GM18520 (cell line): ENCODE measurements around the gene CASK.
"Not testable (repeated sequence)": the region's sequence is repeated elsewhere in the genome, so short reads cannot be mapped to it uniquely, and the experiment has no call there.

ENCODE experiments used
- ATAC-seq: cut with Tn5 transposase; IDR thresholded peaks from one replicate; pipeline ENCODE4 v1.9.1; 2021; ENCODE audit not compliant: unreplicated experiment

CASK gene

DNA sequence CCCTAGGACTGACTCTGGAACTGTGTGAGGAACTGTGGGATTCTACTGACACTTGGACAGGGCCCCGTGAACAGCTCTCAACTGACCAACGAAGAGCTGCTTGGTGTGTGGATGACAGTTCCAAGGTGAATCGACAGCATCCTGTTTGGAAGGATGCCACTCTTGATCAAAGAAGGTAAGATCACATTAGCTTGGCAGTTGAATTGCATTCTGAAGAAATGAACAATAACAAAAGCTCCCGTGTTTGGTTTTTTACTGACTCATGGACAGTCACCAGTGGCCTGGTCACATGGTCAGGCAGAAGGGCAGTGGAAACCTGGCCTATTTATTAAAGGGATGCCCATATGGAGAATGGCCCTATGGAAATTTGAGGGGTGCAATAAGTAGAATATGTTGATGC is 267.7 kb downstream of the CASK start:
- ATAC-seq, result no peak

- ATAC-seq, result no peak
These were observed 268.3 kb downstream of the CASK start for GRCh38 chrX:41655101-41655500.

- ATAC-seq, result no peak
These were observed 270.2 kb downstream of the CASK start for GRCh38 chrX:41653125-41653524.

- ATAC-seq, result not testable (repeated sequence)
These were observed 277.2 kb downstream of the CASK start for GRCh38 chrX:41646201-41646600.

- no peak for ATAC-seq
These were observed 289.1 kb downstream of the CASK start for GRCh38 chrX:41634284-41634683.

DNA sequence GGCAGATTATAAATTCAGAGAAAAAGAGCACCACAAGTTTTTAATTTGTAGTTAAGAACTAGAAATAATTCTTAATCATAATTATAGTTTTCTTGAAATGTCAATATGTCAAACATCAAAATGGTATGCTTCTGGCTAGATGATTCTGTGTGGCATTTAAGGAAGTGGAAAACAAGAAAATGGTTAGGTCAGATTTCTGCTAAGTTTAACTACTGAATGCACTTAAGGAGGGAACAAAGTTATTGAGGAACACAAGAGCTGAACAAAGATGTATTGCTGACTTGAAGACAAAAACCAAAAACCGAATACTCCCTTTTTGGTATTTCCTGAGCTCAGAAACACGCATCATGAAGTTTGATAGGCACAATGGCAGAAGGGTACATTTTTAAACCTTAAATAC is 293.3 kb downstream of the CASK start:
- no peak for ATAC-seq

- ATAC-seq, result no peak
These were observed 293.8 kb downstream of the CASK start for GRCh38 chrX:41629539-41629938.

DNA sequence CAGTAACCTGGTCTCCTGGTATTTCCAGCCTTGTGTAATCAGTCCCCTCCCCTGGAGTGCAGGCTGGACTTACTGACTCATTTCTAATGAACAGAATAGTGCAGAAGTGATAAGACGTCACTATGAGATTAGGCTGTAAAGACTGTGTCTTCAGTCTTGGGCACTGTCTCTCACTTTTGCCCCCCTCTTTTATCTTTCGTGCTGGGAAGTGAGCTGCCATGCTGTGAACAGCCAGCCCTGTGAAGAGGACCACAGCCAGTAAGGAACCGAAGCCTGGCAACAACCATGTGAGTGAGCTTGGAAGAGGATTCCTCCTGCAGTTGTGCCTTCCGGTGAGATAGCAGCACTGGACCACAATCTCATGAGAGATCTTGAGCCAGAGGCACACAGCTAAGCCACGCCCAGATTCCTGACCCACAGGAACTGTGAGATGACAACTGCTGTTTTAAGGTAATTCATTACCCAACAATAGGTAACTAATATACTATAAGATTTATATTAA is 302.1 kb downstream of the CASK start:
- no peak for ATAC-seq

DNA sequence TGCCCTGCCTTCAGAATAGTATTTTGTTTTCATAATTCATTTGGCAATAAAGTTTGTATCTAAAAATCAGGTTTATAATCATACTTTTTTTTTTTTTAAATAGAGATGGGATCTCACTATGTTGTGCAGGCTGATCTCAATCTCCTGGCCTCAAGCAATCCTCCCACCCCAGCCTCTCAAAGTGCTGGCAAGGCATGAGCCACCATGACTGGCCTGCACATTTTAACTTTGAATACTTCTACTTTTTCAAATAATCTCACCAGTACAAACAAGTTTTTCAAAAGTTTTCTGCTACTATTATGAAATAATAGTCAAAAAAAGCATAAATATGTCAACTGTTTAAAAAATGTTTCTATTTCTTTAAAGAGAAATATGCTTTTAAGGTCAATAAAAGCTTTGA is 304.1 kb downstream of the CASK start:
- no peak for ATAC-seq

DNA sequence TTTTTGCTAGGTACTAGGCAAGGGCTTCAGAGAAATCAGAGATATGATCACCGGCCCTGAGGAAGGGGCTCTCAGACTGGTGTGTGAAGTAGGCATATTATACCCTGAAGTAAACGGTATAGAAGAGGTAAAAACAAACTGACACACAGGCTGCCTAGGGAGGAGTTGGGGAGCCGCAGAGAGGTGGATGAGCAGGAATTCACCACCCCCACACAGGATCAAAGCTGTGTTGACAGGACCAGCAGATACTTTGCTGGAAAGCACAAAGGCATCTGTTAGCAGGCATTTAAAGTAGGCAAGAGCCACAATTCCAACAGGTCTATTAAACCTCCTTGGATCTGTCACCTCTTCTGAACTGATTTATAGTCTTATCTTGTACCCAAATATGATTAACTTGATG is 306.4 kb downstream of the CASK start:
- no peak for ATAC-seq

DNA sequence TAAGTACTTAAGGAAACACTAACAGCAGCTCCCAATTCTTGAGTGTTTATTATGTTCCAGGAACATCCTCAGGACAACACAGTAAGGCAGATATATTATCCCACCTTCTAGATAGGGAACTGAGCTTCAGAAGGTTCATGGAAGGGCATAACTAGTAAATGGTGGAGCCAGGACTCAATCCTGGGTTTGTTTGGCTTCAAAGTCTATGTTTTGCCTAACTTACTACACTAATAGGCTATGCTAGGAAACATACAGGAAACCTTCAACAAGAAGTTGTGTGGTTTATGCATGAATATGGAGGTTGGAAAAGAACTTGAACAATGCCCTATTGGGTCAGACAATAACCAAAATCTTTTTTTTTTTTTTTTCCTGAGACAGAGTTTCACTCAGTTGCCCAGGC is 307.1 kb downstream of the CASK start:
- no peak for ATAC-seq

- no peak for ATAC-seq
These were observed 315.1 kb downstream of the CASK start for GRCh38 chrX:41608244-41608643.

DNA sequence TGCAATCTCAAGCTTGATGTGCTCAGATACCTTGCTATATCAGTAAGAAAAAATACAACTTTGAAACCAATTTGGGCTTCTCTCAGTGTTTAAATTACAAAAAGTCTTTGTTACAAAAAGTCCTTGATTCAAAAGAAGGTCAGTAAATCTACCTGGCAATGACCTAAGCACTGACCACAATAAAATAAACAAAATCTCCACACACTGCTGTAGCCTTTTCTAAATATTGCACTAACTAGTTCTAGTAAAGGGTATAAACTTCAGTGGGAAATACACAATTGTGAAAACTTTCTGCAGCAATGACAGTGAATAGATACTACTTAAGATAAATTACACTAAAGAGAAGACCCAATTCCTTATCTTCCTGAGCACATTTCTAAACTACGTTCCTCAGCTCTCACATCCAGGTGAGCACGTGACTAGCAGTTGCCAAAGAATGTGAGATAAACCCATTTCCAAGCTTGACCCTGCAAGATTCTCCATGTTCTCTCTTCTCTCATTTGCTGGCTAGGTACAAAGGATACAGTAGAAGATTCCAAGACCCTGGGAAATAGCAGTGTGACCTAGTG is 316.0 kb downstream of the CASK start:
- no peak for ATAC-seq

- ATAC-seq, result not testable (repeated sequence)
These were observed 317.3 kb downstream of the CASK start for GRCh38 chrX:41606057-41606456.

DNA sequence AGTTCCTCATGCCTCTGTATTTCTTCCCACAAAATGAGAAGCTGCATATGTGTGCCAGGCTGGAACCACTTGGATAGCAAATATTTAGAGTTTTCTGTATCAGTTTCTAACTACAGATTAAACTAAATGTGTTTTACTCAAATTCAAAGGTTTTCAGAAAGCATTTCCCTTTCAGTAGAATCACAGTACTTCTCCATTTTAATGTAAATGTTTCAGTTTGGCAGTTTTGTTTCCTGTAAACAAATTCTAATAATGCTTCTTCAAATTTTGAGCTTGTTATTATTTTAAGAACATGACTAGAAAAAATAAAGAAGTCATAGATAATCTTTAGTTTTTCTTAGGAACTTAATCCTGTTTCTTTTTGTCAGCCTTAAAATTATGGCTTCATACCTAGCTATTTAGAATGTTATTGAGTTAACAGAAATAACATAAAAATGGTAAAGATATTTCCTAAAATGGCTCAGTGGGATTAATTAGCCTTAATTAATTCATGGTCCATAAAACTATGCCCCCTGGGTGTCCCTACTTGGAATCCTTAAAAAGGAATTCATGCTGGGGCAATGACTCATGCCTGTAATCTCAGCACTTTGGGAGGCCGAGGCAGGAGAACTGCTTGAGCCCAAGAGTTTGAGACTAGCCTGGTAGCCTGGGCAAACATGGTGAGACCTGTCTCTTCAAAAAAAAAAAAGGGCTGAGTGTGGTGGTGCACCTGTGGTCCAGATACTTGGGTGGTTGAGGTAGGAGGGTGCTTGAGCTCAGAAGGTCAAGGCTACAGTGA is 318.4 kb downstream of the CASK start:
- no peak for ATAC-seq

GRCh38 chrX:41604177-41604576 is 319.2 kb downstream of the CASK start:
- no peak for ATAC-seq

DNA sequence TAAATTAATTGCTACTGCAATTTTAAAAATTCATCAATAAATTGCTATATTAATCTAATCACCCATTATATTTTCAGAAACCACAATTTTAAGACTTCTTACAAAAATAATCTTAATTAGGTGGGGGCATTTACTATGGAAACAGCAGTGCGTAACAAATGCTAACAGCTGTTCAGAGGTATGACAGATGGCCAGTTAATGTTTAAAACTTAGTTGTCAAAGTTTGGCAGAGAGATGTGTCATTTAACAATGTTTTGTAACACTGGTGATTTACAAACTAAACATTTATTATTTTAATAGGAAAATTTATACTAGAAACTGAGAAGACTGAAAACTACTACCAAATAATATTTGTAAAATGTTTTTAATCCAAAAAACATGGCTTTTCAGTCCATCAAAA is 319.8 kb downstream of the CASK start:
- ATAC-seq, result no peak

DNA sequence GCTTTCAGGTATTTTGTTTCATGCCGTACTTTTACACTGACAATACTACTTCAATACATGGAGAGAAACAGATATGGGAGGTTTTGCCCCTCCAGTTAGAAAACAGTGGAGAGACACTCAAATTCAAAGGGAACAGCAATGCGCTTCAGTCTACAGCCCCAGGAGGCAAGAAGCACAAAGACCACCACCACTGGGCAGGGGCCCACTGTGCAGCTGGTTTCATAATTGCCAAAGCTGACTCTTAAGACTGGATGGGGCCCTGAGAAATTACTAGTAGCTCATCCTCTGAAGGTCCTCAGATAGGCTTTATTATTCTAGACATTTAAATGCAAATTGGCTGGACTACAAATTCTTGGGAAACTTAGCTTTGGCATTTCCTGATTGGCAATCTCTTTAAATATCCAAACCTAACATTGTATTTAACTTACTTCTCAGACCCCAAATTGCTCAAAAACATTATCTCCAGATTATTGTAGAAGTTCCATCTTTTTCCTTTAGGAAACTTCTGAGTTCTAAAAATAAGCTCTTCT is 320.5 kb downstream of the CASK start:
- no peak for ATAC-seq

DNA sequence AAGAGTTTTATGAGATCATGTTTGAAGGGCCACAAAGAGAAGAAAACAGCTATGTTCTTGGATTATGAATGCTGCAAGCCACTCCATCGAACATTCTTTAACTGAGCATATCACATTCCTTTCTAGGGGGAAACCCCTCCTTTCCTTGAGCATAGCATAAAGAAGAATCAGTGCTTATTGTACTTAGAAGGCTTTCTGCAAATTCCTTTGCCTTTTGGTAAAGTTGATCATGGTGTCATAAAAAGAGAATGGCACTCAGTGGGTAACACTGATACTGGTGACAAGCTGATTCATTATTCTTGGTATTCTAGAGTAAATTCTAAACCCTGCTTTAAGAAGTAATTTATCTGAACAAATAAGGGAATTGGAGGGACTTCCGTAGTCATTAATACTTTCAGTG is 323.1 kb downstream of the CASK start:
- ATAC-seq, result no peak

GRCh38 chrX:41599507-41599906 is 323.8 kb downstream of the CASK start:
- ATAC-seq, result no peak

DNA sequence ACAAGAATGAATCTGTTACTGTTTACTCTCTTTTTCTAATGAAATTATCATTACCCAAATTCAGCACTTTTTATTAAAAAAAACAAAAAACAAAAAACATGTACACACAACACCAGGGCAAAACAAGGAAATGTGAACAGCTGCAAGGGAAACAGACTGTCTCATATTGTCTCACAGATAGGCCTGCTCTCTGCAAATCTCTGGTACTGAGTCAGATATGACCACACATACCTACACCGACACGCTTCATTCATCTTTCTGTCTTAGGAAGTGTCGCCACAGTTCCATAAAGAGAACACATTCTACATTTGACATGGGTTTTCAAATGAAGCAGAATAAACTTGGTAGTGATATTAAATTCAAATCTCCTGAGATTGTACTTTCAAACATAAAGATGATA is 326.8 kb downstream of the CASK start:
- ATAC-seq, result peak; percentile 86

GRCh38 chrX:41594634-41595033 is 328.7 kb downstream of the CASK start:
- no peak for ATAC-seq
